Measurements from ENCODE around the gene GPR156.
A peak's percentile ranks its signal among the peaks of the same experiment; 100 is the strongest.

GPR156 gene

DNA sequence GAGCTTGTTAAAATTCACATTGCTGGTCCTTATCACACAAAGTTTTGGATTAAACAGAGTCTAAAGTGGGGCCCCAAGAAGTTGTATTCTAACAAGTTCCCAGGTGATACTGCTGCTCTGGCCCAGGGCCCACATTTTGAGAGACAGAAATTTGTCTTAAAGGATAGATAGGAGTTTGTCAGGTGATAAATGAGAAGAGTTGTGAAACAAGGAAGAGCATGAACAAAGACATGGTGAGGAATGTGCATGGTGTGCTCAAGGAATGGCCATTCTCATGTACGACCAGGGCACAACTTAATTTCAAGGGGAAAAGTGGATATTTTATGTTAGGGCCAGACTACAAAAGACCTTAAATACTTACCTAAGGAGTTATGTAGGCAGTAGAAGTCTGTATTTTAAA, 75.6 kb downstream of the GPR156 start:
- TF ChIP-seq CREB1 (IDR thresholded peaks at IDR 0.05; ENCODE audit: low read depth) (no peak), TAF1 (IDR thresholded peaks at IDR 0.05; ENCODE audit: low read depth) (no peak), TEAD4 (IDR thresholded peaks at IDR 0.05) (no peak), NFIC (IDR thresholded peaks at IDR 0.05) (no peak), EGR1 (IDR thresholded peaks at IDR 0.05) (no peak), ZBTB7A (IDR thresholded peaks at IDR 0.05; ENCODE audit: low read depth) (no peak), FOXM1 (IDR thresholded peaks at IDR 0.05; ENCODE audit: borderline replicate concordance, low read depth) (no peak), RAD21 (IDR thresholded peaks at IDR 0.05; ENCODE audit: low read depth) (no peak), YY1 (IDR thresholded peaks at IDR 0.05; ENCODE audit: low read depth) (no peak), CEBPB (IDR thresholded peaks at IDR 0.05) (no peak), TCF12 (IDR thresholded peaks at IDR 0.05; ENCODE audit: low read depth) (no peak), EP300 (IDR thresholded peaks at IDR 0.05; ENCODE audit: borderline replicate concordance) (no peak)
- TF ChIP-seq, protein P1, sequence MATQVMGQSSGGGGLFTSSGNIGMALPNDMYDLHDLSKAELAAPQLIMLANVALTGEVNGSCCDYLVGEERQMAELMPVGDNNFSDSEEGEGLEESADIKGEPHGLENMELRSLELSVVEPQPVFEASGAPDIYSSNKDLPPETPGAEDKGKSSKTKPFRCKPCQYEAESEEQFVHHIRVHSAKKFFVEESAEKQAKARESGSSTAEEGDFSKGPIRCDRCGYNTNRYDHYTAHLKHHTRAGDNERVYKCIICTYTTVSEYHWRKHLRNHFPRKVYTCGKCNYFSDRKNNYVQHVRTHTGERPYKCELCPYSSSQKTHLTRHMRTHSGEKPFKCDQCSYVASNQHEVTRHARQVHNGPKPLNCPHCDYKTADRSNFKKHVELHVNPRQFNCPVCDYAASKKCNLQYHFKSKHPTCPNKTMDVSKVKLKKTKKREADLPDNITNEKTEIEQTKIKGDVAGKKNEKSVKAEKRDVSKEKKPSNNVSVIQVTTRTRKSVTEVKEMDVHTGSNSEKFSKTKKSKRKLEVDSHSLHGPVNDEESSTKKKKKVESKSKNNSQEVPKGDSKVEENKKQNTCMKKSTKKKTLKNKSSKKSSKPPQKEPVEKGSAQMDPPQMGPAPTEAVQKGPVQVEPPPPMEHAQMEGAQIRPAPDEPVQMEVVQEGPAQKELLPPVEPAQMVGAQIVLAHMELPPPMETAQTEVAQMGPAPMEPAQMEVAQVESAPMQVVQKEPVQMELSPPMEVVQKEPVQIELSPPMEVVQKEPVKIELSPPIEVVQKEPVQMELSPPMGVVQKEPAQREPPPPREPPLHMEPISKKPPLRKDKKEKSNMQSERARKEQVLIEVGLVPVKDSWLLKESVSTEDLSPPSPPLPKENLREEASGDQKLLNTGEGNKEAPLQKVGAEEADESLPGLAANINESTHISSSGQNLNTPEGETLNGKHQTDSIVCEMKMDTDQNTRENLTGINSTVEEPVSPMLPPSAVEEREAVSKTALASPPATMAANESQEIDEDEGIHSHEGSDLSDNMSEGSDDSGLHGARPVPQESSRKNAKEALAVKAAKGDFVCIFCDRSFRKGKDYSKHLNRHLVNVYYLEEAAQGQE (IDR thresholded peaks at IDR 0.05; ENCODE audit: low read depth): no peak
- TF ChIP-seq, protein P2, sequence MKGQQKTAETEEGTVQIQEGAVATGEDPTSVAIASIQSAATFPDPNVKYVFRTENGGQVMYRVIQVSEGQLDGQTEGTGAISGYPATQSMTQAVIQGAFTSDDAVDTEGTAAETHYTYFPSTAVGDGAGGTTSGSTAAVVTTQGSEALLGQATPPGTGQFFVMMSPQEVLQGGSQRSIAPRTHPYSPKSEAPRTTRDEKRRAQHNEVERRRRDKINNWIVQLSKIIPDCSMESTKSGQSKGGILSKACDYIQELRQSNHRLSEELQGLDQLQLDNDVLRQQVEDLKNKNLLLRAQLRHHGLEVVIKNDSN (IDR thresholded peaks at IDR 0.05): no peak
- TF ChIP-seq, protein P3, sequence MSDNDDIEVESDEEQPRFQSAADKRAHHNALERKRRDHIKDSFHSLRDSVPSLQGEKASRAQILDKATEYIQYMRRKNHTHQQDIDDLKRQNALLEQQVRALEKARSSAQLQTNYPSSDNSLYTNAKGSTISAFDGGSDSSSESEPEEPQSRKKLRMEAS (IDR thresholded peaks at IDR 0.05): no peak

DNA sequence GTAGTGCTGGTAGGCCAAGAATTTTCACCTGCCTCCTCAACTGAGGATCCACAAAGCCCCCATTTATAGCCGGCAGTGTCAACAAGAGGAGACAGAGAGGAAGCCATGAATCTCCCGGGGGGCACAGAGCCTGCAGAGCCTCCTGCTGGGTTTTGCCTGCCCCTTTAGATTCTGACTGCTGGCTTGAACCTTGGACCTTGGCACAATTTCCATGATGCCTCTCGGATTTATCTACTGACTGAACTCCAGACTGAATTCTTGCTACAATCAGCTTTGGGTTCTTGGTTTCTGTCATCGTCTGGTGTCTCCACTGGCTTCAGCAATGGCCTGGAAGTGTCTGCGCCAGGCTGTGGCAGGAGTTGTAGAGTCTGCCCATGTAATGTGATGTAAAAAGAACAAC, 80.7 kb downstream of the GPR156 start:
- TF ChIP-seq RAD21 (IDR thresholded peaks at IDR 0.05; ENCODE audit: low read depth): no peak
- no peak for TF ChIP-seq EP300 (IDR thresholded peaks at IDR 0.05; ENCODE audit: borderline replicate concordance)
- TF ChIP-seq, protein P1 (IDR thresholded peaks at IDR 0.05; ENCODE audit: low read depth): no peak
- no peak for TF ChIP-seq TAF1 (IDR thresholded peaks at IDR 0.05; ENCODE audit: low read depth)
- TF ChIP-seq ZBTB7A (IDR thresholded peaks at IDR 0.05; ENCODE audit: low read depth): no peak
- no peak for TF ChIP-seq EGR1 (IDR thresholded peaks at IDR 0.05)
- TF ChIP-seq CEBPB (IDR thresholded peaks at IDR 0.05): no peak
- TF ChIP-seq TCF12 (IDR thresholded peaks at IDR 0.05; ENCODE audit: low read depth): no peak

DNA sequence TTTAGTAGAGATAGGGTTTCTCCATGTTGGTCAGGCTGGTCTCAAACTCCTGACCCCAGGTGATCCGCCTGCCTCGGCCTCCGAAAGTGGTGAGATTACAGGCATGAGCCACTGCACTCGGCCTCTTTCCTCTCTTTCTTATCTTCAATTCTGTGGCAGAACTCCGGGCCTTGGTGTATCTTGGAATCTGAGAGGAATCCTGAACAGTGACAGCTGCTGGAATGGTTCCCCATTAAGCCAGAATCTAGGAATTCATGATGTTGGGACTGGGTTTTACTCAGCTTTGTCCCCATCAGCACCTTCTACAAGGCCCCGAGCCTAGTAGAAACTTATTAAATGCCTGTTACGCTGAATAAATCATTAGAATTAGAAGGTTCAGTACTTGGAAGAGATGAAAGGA, 81.4 kb downstream of the GPR156 start:
- TF ChIP-seq EP300 (IDR thresholded peaks at IDR 0.05; ENCODE audit: borderline replicate concordance) (no peak), YY1 (IDR thresholded peaks at IDR 0.05; ENCODE audit: low read depth) (no peak), FOXM1 (IDR thresholded peaks at IDR 0.05; ENCODE audit: borderline replicate concordance, low read depth) (no peak), CREB1 (IDR thresholded peaks at IDR 0.05; ENCODE audit: low read depth) (no peak), RAD21 (IDR thresholded peaks at IDR 0.05; ENCODE audit: low read depth) (no peak), TCF12 (IDR thresholded peaks at IDR 0.05; ENCODE audit: low read depth) (no peak), ZBTB7A (IDR thresholded peaks at IDR 0.05; ENCODE audit: low read depth) (no peak), TAF1 (IDR thresholded peaks at IDR 0.05; ENCODE audit: low read depth) (no peak), EGR1 (IDR thresholded peaks at IDR 0.05) (no peak), TEAD4 (IDR thresholded peaks at IDR 0.05) (no peak), NFIC (IDR thresholded peaks at IDR 0.05) (no peak), CEBPB (IDR thresholded peaks at IDR 0.05) (no peak)
- TF ChIP-seq, protein P2 (IDR thresholded peaks at IDR 0.05): no peak
- TF ChIP-seq, protein P1 (IDR thresholded peaks at IDR 0.05; ENCODE audit: low read depth): no peak
- TF ChIP-seq, protein P3 (IDR thresholded peaks at IDR 0.05): no peak

DNA sequence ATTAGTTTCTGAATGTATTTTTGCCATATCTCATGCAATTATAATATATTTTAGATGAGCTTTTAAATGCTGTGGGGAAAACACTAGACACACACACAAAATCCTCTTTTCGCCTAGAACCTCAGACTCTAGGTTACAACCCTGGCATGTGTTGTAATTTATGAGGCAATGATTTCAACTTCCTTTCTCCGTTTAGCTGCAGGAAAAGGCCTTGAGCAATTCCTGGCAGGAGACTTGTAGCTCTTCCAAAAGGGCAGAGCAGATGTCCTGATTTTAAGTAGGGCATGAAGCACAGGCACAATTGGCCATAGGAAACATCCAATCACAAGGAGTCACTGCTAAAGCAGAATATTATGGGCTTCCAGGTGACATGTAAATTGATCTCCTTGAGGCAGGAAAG, 82.0 kb downstream of the GPR156 start:
- TF ChIP-seq TAF1 (IDR thresholded peaks at IDR 0.05; ENCODE audit: low read depth) (no peak), CEBPB (IDR thresholded peaks at IDR 0.05) (peak; percentile 42; the same call in 1 of the 2 replicates)

DNA sequence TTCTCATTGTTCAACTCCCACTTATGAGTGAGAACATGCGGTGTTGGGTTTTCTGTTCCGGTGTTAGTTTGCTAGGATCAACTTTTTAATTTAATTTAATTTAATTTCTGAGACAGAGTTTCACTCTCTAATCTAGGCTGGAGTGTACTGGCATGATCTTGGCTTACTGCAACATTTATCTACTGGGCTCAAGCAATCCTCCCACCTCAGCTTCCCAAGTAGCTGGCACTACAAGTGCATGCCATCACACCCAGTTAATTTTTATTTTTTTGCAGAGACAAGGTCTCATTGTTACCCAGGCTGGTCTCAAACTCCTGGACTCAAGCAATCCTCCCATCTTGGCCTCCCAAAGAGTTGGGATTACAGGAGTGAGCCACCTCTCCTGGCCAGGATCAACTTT, 82.7 kb downstream of the GPR156 start:
- TF ChIP-seq EP300 (IDR thresholded peaks at IDR 0.05; ENCODE audit: borderline replicate concordance): no peak
- no peak for TF ChIP-seq RAD21 (IDR thresholded peaks at IDR 0.05; ENCODE audit: low read depth)
- no peak for TF ChIP-seq TCF12 (IDR thresholded peaks at IDR 0.05; ENCODE audit: low read depth)
- no peak for TF ChIP-seq YY1 (IDR thresholded peaks at IDR 0.05; ENCODE audit: low read depth)
- no peak for TF ChIP-seq FOXM1 (IDR thresholded peaks at IDR 0.05; ENCODE audit: borderline replicate concordance, low read depth)
- TF ChIP-seq, protein P3 (IDR thresholded peaks at IDR 0.05): no peak
- TF ChIP-seq, protein P2 (IDR thresholded peaks at IDR 0.05): no peak
- TF ChIP-seq EGR1 (IDR thresholded peaks at IDR 0.05): no peak
- TF ChIP-seq NFIC (IDR thresholded peaks at IDR 0.05): no peak
